Testis (tissue), 2 donors: ENCODE results near the gene NETO2.

Source experiments
- POLR2A ChIP-seq: fragments of 450-650 bp; IDR thresholded peaks from one replicate; pipeline ENCODE4 v1.6.1; 2017; ENCODE audit warnings: antibody characterized with exemption, mild to moderate bottlenecking, moderate library complexity
- TF ChIP-seq, protein P1 (sequence below), 3 experiments: fragments of 450-650 bp in 2 of 3; fragments of 200-600 bp in 1 of 3; sonication (generic) in 1 of 3; IDR thresholded peaks; one replicate each; pipeline ENCODE4 v1.5.1; 2016 to 2019; ENCODE audit warnings: antibody characterized with exemption in 3 of 3, mild to moderate bottlenecking in 2 of 3, moderate library complexity in 1 of 3

DNA sequence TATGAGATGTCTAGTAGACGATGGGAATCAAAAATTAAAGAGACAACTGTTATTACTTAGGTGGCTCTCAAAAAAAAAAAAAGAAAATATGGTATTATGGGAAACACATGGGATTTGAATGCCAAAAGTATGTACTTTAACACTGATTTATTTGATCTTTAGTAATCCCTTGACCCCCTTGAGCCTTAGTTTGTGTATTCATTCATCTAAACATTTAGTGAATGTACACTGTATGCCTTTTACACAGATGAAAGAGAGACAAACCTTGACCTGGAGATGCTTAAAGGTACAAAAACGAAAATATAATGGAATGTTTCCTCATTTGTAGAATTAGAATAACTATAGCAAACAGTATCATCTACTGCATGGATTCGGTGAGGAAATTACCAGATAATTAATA lies 38.6 kb upstream of the NETO2 start:
- no peak for TF ChIP-seq POLR2A
- TF ChIP-seq, protein P1, sequence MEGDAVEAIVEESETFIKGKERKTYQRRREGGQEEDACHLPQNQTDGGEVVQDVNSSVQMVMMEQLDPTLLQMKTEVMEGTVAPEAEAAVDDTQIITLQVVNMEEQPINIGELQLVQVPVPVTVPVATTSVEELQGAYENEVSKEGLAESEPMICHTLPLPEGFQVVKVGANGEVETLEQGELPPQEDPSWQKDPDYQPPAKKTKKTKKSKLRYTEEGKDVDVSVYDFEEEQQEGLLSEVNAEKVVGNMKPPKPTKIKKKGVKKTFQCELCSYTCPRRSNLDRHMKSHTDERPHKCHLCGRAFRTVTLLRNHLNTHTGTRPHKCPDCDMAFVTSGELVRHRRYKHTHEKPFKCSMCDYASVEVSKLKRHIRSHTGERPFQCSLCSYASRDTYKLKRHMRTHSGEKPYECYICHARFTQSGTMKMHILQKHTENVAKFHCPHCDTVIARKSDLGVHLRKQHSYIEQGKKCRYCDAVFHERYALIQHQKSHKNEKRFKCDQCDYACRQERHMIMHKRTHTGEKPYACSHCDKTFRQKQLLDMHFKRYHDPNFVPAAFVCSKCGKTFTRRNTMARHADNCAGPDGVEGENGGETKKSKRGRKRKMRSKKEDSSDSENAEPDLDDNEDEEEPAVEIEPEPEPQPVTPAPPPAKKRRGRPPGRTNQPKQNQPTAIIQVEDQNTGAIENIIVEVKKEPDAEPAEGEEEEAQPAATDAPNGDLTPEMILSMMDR (IDR thresholded peaks at IDR 0.05) = no peak
